HPDE6-E6E7 (cell line): ENCODE results near the gene MYBPHL.

Experiments
- DNase-seq: peaks from one replicate; pipeline ENCODE4 v3.0.0; 2011; ENCODE audit warnings: missing footprints; ENCODE audit errors: extremely low spot score

The MYBPHL gene

DNA sequence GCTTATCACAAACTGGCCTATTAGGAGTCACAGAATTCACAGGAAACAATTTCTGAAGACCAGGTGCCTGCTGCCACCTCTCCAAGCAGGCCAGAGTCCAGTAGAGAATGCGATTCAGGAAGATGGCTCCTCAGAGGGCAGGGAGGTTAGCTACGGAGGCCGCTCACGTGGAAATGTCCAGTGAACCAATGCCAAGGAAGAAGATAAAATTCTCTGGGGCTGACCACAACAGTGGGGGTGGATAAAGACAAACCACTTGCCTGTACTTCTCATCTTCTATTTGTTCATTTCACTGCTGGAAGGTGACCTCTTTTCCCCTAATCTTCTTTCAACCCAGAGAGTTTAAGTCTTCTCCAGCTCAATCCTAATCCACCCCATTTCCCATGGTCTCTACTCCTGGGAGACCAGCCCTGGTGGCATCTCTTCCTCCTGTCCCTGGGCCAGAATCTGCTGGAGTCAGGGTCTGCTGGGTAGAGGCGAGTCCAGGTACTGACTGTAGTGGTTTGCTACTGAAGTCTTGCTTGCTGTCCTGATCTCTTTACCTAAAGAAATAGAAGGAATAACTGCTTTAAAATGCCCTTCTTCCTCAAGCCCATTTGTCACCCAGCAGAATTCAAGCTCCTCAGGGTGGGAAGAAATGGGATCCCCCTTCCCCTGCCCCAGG is 27.1 kb downstream of the MYBPHL start:
- no peak for DNase-seq

DNA sequence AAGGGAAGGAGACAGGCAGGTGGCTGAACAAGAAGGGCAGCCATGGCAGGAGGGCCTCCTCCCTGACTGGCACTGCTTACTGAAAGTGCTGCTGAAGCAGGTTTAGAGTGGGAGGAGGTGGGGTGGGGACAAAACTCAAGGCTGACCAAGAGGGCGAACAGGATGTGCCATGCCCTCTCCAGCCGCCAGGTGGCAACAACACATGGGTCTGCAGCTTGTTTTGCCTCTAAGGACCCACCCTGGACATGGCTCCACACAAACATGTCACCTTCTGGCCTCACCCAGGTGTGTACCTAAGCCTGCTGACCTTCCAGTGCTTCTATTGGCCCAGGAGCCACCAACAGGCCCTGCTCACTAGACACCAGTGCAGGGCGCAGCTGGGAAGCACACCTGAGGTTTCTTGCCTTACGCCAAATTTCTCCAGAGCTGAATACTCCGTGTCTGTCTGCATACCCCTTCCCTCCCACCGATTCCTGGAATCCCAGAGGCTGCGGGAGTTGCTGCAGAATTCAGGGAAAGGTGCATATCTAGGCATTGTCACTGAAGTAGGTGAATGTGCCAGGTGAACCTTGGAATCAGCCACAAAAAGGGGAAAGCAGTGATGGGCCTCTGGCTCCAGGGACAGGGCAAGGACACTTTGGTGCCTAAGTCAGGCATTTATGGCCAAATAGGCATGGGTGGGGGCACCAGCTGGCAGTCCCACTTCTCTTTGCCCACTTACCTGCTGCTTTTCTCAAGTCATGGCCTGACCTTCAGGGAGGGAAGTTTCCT is 29.2 kb downstream of the MYBPHL start:
- no peak for DNase-seq

DNA sequence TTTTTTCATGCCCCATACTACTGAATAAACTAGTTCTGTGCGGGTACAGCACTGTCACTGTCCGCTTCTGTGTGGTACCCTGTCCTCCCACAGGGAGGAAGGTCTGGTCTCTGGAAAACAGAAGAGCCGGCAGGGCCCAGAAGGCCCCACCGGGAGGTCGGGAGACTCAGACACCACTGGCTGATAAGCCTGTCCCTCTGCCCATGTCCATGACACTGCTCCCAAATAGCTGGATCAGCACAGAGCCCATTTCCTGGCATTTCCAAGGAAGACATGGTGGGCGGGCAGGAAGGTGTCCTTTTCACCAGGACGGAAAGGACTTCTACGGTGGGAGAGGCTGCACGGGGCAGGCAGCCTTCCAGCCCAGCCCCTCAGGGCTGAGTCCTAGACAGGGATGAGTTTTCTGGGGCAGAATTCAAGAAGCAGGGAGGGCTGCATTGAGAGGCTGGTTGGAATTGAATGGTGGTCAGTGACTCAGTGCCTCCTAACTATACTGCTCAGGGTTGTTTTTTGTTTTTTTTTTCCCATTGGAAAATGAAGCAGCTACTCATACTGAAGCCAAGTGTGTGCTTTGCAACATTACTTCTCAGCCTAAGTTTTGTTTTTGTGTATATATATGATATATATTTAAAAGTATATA is 31.0 kb downstream of the MYBPHL start:
- DNase-seq, result no peak

DNA sequence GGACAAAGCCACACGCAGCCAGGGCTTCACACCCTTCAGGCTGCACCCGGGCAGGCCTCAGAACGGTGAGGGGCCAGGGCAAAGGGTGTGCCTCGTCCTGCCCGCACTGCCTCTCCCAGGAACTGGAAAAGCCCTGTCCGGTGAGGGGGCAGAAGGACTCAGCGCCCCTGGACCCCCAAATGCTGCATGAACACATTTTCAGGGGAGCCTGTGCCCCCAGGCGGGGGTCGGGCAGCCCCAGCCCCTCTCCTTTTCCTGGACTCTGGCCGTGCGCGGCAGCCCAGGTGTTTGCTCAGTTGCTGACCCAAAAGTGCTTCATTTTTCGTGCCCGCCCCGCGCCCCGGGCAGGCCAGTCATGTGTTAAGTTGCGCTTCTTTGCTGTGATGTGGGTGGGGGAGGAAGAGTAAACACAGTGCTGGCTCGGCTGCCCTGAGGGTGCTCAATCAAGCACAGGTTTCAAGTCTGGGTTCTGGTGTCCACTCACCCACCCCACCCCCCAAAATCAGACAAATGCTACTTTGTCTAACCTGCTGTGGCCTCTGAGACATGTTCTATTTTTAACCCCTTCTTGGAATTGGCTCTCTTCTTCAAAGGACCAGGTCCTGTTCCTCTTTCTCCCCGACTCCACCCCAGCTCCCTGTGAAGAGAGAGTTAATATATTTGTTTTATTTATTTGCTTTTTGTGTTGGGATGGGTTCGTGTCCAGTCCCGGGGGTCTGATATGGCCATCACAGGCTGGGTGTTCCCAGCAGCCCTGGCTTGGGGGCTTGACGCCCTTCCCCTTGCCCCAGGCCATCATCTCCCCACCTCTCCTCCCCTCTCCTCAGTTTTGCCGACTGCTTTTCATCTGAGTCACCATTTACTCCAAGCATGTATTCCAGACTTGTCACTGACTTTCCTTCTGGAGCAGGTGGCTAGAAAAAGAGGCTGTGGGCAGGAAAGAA is 32.0 kb downstream of the MYBPHL start:
- peak; percentile 85 for DNase-seq

DNA sequence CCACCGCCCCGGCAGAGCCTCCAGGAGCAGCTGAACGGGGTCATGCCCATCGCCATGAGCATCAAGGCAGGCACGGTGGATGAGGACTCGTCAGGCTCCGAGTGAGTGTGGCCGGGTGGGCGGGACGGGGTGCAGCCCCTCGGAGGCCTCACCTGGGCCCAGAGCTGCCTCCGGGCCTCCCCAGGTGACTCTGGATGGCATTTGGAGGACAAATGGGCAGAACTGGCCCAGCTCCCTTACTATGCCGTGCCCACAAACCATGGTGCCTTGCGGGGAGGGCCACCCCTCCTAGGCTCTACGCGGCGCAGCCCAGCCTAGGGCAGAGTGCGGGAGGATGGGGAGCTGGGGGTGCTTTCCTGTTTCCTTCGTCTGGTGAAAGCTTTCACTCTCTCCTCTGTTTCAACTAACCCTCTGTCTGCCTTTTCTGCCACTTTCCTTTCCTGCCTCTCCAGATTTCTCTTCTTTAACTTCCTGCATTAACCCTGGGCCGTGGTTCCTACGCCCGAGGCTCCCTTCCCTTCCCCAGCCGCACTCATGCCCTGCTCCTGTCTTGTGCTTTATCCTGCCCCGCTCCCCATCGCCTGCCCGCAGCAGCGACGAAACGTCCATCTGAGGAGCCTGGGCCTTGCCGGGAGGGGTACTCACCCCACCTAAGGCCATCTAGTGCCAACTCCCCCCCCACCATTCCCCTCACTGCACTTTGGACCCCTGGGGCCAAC is 33.1 kb downstream of the MYBPHL start:
- DNase-seq, result no peak

DNA sequence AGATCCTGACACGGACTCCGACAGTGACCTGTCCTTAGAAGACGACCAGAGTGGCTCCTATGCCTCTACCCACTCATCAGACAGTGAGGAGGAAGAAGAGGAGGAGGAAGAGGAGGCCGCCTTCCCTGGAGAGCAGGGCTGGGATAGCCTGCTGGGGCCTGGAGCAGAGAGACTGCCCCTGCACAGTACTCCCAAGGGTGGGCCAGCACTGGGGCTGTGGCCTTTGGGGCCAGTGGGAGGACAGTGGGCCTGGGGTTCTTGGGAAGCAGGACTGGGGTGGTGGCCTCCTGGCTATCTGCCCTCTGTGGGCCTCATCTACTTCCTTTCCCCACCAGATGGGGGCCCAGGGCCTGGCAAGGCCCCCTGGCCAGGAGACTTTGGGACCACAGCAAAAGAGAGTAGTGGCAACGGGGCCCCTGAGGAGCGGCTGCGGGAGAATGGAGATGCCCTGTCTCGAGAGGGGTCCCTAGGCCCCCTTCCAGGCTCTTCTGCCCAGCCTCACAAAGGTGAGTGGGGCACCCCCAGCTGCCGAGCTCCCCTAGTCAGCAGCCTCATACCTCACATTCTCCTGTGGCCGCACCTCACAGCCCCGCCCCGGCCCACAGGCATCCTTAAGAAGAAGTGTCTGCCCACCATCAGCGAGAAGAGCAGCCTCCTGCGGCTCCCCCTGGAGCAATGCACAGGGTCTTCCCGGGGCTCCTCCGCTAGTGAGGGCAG is 33.8 kb downstream of the MYBPHL start:
- DNase-seq, result no peak

DNA sequence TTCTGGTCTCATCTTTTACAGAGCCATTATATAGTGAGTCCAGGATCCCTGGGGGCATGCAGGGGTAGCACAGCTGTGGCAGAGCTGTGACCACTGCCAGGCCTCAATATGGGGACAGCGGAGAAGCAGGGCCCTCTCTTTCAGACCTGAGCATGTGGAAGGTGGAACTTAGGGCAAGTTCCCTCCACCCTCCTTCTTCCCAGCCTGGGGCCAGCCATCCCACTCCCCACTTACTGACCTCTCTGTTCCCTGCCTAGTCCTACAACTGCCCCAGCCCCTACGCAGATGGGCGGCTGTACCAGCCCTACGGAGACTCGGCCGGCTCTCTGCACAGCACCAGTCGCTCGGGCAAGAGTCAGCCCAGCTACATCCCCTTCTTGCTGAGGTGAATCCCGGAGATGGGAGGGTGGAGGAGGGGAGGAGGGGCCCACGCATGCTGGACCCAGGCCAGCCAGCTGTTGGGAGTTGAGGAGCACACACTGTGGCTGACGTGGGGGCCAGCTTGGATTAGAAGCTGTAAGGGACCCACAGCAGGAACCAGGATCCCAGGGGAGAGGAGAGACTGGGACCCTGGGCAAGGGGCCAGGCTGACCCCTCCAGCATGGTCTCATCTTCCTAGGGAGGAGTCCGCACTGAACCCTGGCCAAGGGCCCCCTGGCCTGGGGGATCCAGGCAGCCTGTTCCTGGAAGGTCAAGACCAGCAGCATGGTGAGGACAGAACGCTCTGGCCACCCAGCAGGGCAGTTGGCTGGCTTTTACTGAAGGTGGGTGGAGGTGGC is 34.6 kb downstream of the MYBPHL start:
- DNase-seq, result no peak

DNA sequence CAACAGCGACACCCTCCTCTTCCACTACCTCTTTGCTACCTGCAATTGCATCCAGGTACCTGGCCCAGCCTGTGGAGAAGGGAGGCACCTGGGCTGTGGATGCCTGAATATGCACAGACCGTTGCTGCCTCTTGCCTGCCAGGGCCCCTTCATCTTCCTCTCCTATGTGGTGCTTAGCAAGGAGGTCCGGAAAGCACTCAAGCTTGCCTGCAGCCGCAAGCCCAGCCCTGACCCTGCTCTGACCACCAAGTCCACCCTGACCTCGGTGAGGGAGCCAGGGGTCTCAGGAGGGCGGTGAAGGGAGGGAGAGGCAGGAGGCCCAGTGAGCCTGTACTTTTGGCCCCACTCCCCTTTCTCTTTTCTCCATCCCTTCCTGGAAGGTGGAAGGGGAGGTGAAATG is 35.4 kb downstream of the MYBPHL start:
- no peak for DNase-seq

DNA sequence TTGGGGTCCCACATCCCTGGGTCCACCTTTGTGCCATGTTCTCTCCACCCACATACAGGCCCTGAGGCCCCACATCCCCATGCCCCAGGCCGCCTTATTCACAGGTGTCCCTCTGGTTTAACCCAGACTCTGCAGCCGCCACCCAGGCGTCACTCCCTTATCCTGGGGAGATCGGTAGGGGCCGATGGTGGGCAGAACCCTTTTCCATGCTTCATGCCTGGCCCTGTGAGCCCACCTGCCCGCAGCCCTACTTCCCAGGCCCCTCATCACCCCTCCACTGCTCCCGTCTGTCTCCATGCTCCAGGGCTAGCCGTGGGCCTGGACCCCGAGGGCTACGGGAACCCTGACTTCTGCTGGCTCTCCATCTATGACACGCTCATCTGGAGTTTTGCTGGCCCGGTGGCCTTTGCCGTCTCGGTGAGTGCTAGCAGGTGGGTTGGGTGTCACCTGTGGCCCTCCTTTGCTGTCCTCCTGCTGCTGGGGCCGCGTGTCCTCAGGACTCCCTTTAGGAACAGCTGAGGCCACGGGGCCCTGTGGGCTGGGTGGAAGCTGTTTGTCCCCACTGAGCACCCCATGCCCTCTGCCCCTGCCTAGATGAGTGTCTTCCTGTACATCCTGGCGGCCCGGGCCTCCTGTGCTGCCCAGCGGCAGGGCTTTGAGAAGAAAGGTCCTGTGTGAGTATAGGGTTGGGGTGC is 36.0 kb downstream of the MYBPHL start:
- DNase-seq, result no peak

DNA sequence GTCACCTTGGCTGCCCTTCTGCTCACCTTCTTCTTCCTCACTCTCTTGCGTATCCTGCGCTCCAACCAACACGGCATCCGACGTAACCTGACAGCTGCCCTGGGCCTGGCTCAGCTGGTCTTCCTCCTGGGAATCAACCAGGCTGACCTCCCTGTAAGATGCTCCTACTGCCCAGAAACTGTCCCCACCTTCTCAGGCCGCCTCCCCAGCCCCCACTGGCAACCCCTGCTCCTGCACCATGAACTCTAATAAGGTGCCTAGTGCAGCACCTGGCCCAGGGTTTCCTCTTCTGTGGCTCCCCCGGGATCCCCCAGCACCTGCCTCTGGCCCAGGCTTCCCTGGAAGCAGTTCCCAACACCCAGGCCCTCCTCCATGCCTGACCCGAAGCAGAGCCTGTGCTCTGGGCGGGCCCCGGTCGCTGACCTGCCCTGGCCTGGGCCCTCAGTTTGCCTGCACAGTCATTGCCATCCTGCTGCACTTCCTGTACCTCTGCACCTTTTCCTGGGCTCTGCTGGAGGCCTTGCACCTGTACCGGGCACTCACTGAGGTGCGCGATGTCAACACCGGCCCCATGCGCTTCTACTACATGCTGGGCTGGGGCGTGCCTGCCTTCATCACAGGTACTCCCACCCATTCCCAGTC is 36.7 kb downstream of the MYBPHL start:
- DNase-seq, result no peak

DNA sequence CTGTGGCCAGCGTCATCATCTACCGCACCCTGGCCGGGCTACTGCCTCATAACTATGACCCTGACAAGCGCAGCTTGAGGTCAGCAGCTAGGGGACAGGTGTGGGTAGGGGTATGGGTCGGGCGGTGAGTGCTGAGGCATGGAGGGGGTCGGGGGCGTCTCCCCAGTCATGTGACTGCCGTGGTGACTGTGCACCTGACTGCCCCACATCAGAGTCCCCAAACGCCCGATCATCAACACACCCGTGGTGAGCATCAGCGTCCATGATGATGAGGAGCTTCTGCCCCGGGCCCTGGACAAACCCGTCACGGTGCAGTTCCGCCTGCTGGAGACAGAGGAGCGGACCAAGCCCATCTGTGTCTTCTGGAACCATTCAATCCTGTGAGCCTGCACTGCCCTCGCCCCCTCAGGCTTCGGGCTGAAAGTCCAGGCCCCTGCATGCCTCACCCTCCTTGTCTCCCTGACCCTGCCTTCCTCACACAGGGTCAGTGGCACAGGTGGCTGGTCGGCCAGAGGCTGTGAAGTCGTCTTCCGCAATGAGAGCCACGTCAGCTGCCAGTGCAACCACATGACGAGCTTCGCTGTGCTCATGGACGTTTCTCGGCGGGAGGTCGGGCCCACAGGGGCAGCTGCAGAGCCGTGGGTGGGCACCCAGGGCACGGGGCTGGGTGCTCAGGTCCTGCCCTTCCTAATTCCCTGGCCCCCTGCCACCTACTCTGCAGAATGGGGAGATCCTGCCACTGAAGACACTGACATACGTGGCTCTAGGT is 37.4 kb downstream of the MYBPHL start:
- no peak for DNase-seq

DNA sequence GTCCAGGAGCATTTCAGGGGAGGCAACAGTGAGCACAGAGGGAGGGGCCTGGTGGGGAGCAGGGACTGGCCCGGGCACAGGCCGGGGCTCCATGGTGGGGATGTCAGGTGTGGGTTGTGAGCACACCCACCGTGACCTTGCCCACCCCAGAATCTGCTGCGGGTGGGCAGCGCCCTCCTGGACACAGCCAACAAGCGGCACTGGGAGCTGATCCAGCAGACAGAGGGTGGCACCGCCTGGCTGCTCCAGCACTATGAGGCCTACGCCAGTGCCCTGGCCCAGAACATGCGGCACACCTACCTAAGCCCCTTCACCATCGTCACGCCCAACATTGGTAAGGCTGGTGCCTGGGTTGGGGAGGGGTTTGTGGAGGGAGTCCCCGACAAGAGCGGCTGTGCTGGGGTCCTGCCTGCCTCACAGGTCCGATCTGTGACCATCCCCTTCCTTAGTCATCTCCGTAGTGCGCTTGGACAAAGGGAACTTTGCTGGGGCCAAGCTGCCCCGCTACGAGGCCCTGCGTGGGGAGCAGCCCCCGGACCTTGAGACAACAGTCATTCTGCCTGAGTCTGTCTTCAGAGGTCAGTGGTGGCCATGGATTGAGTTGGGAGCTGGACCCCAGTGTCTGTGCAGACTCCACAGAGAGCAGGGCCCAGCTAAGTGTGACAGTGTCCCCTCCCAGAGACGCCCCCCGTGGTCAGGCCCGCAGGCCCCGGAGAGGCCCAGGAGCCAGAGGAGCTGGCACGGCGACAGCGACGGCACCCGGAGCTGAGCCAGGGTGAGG is 38.2 kb downstream of the MYBPHL start:
- no peak for DNase-seq

DNA sequence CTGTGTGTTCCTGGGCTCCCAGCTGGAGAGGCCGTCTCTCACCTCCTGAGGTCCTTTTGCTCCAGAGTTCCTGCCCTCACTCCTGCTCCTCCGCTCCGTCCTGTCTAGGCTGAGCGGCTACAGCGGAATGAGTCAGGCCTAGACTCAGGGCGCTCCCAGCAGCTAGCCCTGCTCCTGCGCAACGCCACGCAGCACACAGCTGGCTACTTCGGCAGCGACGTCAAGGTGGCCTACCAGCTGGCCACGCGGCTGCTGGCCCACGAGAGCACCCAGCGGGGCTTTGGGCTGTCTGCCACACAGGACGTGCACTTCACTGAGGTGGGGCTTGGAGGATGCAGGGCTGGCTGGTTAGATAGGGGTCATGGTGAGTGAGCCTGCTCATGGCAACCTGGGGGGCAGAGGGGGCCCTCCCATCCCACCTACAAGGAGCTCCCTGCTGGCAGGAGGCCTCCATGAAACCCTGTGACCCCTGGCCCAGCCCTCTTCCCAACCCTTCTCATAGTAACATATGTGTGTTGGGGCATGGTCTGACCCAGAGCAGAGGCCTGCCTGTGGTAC is 39.0 kb downstream of the MYBPHL start:
- no peak for DNase-seq

DNA sequence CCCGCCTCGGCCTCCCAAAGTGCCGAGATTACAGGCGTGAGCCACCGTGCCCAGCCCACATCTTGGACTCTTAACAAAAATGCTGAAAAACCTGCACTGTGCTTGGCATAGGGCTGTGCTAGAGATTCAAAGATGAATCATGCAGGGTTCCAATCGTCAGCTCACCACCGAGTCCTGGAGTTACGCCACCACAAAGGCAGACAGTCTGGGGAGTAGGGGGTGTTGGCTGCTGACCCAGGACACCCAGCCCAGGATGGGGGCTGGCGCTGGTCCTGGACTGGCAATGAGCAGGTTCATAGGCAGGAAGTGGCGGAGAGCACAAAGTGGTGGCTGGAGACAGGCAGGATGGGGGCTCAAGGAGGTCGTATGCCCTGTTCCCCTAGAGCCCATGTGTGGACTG is 39.8 kb downstream of the MYBPHL start:
- no peak for DNase-seq

DNA sequence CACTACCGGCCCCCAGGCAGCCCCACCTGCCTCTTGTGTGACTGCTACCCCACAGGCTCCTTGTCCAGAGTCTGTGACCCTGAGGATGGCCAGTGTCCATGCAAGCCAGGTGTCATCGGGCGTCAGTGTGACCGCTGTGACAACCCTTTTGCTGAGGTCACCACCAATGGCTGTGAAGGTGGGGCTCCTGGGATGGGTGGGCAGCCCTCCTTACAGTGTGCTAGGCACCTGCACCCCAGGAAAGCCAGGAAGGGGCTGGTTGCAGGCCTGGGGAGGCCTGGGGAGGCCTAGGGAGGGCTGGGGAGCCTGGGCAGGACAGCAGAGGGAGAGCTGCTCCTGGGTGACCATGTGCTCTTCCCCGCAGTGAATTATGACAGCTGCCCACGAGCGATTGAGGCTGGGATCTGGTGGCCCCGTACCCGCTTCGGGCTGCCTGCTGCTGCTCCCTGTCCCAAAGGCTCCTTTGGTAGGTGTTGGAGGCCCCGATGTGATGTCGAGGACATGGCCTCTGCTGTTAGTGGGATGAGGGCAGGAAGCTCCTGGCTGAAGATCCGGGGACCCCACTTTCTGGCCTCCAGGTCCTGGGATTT is 41.0 kb downstream of the MYBPHL start:
- no peak for DNase-seq

DNA sequence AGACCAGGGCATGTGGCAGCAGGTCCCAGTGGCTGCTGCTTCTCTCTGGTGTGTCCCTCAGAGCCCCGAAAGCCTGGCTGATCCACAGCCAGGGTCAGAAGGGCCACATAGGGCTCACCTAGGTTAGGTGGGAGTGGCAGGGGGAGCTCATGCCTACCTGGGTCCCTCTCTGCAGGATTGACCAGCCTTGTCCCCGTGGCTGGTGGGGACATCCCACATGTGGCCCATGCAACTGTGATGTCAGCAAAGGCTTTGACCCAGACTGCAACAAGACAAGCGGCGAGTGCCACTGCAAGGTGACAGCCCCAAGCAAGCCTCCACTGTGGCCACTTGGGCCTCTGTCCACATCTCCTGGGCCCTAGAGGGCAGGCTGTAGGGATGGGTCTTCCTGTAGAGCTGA is 41.8 kb downstream of the MYBPHL start:
- no peak for DNase-seq
